ENCODE results near the gene SELENOM. TPM values are rescaled to one million over a fixed set of nuclear protein-coding genes. Genes with fewer than 3 reads are reported as not detected.
"Not testable (repeated sequence)": the region's sequence is repeated elsewhere in the genome, so short reads cannot be mapped to it uniquely, and the experiment has no call there.

SELENOM gene
- total and polyA plus RNA-seq, 7 donors: 23.6 to 68.2 (median 48.0) TPM

- H3K4me3 ChIP-seq; DNase-seq; intact Hi-C loops (cut with DNase I); ATAC-seq; H3K27me3 ChIP-seq (ENCODE audit: insufficient read depth in 3 of 3, low read length in 2 of 3); H3K27ac ChIP-seq; H3K36me3 ChIP-seq (ENCODE audit: insufficient read depth in 1 of 2, low read depth in 1 of 2); H3K9me3 ChIP-seq; H3K4me1 ChIP-seq: not testable (repeated sequence)
- 83 to 92% (median 91%) methylated on average over 6 of the region's 6 CpGs for WGBS, 3 donors
Observed at GRCh38 chr22:31069691-31070314, 37.6 kb downstream of the SELENOM start.

- no peak overlapping the region for H3K4me3 ChIP-seq
- no peak for TF ChIP-seq CTCF (IDR thresholded peaks at IDR 0.05)
- ATAC-seq (no peak), DNase-seq (no peak)
- H3K4me1 ChIP-seq: no peaks in the 10 kb centered on the region
- H3K27me3 ChIP-seq (ENCODE audit: insufficient read depth in 3 of 3, low read length in 2 of 3): no peaks in the 10 kb centered on the region
- H3K9me3 ChIP-seq: no peaks in the 10 kb centered on the region
- no peaks in the 10 kb centered on the region for H3K36me3 ChIP-seq (ENCODE audit: insufficient read depth in 1 of 2, low read depth in 1 of 2)
- WGBS, 3 donors: 65 to 81% (median 72%) methylated on average over 11 of the region's 11 CpGs
- intact Hi-C loops (cut with DNase I): no loop called here
- no peak overlapping the region for H3K27ac ChIP-seq
Observed at GRCh38 chr22:31068970-31069369, 38.4 kb downstream of the SELENOM start.

- WGBS, 3 donors: 83 to 93% (median 87%) methylated on average over 6 of the region's 6 CpGs
- Histone ChIP-seq H3K36me3 (ENCODE audit: insufficient read depth in 1 of 2, low read depth in 1 of 2) (no peaks in the 10 kb centered on the region), H3K27ac (no peak overlapping the region), H3K27me3 (ENCODE audit: insufficient read depth in 3 of 3, low read length in 2 of 3) (peaks cover 0 to 2% (median 0%) of the 10 kb centered on the region in 3 donors), H3K9me3 (no peaks in the 10 kb centered on the region), H3K4me1 (no peaks in the 10 kb centered on the region), H3K4me3 (no peak overlapping the region)
- no peak for TF ChIP-seq CTCF (IDR thresholded peaks at IDR 0.05)
- DNase-seq (no peak), ATAC-seq (no peak)
- intact Hi-C loops (cut with DNase I): no loop called here
Observed at GRCh38 chr22:31064369-31064768, 43.0 kb downstream of the SELENOM start.

- no peak for DNase-seq
- intact Hi-C loops (cut with DNase I): no loop called here
- no peak for ATAC-seq
- TF ChIP-seq CTCF (IDR thresholded peaks at IDR 0.05): no peak
- no peaks in the 10 kb centered on the region for H3K9me3 ChIP-seq
- no peak overlapping the region for H3K4me3 ChIP-seq
- H3K4me1 ChIP-seq: no peaks in the 10 kb centered on the region
- no peak overlapping the region for H3K27ac ChIP-seq
- peaks cover 0 to 2% (median 0%) of the 10 kb centered on the region in 3 donors for H3K27me3 ChIP-seq (ENCODE audit: insufficient read depth in 3 of 3, low read length in 2 of 3)
- WGBS, 3 donors: 43 to 55% (median 49%) methylated on average over 2 of the region's 2 CpGs
- H3K36me3 ChIP-seq (ENCODE audit: insufficient read depth in 1 of 2, low read depth in 1 of 2): no peaks in the 10 kb centered on the region
Observed at GRCh38 chr22:31062566-31063230, 44.7 kb downstream of the SELENOM start.

- 47 to 76% (median 58%) methylated on average over 6 of the region's 6 CpGs for whole genome bisulfite sequencing, 3 donors
- H3K36me3 ChIP-seq (ENCODE audit: insufficient read depth in 1 of 2, low read depth in 1 of 2); H3K27ac ChIP-seq; DNase-seq; H3K9me3 ChIP-seq; H3K27me3 ChIP-seq (ENCODE audit: insufficient read depth in 3 of 3, low read length in 2 of 3); H3K4me3 ChIP-seq; H3K4me1 ChIP-seq; intact Hi-C loops (cut with DNase I); ATAC-seq: not testable (repeated sequence)
Observed at GRCh38 chr22:31059663-31060062, 47.7 kb downstream of the SELENOM start.

All from psoas muscle (tissue), 8 donors.